Measurements from ENCODE around the gene MIEN1. TPM values are rescaled to one million over a fixed set of nuclear protein-coding genes. Genes with fewer than 3 reads are reported as not detected.

Gene MIEN1
- total RNA-seq, 1 donor from 2014 or later: 26.6 TPM

DNA sequence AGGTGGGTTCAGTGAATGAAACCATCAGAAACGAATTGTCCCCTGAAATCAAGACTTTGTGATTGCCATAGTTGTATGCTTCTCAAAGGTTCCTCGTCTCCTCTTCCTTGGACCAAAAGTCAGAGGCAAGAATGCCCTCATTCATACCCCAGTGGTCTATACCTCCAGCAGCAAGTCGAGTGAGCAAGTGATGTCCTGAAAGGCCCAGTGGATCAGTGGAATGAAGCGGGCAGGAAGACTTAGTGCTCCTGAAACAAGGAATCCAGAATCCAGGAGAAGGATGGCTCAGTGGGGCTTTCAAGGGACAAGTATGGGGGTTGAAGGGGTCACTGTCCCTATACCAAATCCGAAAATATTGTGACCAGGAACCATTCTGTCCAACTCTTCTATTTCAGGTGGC, 35.7 kb downstream of the MIEN1 start:
- DNase-seq (ENCODE audit: low read depth) (no peak), FAIRE-seq (no peak)
- Histone ChIP-seq H3K4me3 (ENCODE audit: low read depth, low read length) (no peak overlapping the region), H3K36me3 (ENCODE audit: control insufficient read depth, insufficient read depth, low read length) (peaks cover 1% of the 10 kb centered on the region), H3K27me3 (ENCODE audit: control insufficient read depth, insufficient read depth, low read length) (no peaks in the 10 kb centered on the region)
- TF ChIP-seq CTCF (IDR thresholded peaks at IDR 0.05; ENCODE audit: insufficient read depth, low read length, severe bottlenecking): no peak

DNA sequence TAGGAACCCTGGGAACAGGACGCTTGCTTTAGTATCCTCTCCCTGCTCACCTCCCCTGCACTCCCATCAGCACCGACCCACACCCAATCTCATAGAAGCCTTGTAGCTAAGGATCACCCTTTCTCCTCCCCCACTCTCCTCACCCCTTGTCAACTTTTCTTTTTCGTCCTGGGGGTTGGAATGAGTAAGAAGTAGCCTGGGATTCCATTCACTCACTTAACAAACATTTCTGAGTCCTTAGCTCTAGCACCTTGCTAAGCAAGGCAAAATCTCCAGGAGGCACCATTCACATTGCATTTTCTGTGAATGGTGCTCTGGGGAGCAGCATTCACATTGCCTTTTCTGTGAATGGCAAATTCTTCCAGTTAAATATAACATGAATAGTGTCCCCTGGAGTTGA, 41.4 kb downstream of the MIEN1 start:
- FAIRE-seq: no peak
- H3K4me3 ChIP-seq (ENCODE audit: low read depth, low read length): peak overlapping the region; percentile 48

DNA sequence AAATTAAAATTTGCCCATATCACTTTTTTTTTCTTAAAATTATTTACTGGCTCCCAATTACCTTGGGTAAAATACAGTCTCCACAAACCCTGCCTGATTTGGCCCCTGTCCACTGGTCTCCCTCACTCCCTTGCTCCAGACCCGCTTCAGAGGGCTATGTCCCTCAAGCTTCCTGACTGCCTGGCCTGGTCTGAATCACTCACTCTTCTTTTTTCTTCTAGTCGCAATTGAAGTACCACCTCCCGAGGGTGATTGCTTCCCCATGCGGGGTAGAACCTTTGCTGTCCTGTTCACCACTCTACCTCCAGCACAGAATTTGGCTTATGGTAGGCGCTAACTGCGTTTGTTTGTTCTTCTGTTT, 41.9 kb downstream of the MIEN1 start:
- no peak for FAIRE-seq
- peak overlapping the region; percentile 48 for H3K4me3 ChIP-seq (ENCODE audit: low read depth, low read length)
- TF ChIP-seq CTCF (IDR thresholded peaks at IDR 0.05; ENCODE audit: insufficient read depth, low read length, severe bottlenecking): no peak
- H3K27me3 ChIP-seq (ENCODE audit: control insufficient read depth, insufficient read depth, low read length): no peaks in the 10 kb centered on the region
- no peak for DNase-seq (ENCODE audit: low read depth)
- peaks cover 3% of the 10 kb centered on the region for H3K36me3 ChIP-seq (ENCODE audit: control insufficient read depth, insufficient read depth, low read length)

More for the DNA sequence above, 41.4 kb downstream of the MIEN1 start:
- H3K36me3 ChIP-seq (ENCODE audit: control insufficient read depth, insufficient read depth, low read length): peaks cover 2% of the 10 kb centered on the region
- DNase-seq (ENCODE audit: low read depth): no peak
- H3K27me3 ChIP-seq (ENCODE audit: control insufficient read depth, insufficient read depth, low read length): no peaks in the 10 kb centered on the region
- no peak for TF ChIP-seq CTCF (IDR thresholded peaks at IDR 0.05; ENCODE audit: insufficient read depth, low read length, severe bottlenecking)

DNA sequence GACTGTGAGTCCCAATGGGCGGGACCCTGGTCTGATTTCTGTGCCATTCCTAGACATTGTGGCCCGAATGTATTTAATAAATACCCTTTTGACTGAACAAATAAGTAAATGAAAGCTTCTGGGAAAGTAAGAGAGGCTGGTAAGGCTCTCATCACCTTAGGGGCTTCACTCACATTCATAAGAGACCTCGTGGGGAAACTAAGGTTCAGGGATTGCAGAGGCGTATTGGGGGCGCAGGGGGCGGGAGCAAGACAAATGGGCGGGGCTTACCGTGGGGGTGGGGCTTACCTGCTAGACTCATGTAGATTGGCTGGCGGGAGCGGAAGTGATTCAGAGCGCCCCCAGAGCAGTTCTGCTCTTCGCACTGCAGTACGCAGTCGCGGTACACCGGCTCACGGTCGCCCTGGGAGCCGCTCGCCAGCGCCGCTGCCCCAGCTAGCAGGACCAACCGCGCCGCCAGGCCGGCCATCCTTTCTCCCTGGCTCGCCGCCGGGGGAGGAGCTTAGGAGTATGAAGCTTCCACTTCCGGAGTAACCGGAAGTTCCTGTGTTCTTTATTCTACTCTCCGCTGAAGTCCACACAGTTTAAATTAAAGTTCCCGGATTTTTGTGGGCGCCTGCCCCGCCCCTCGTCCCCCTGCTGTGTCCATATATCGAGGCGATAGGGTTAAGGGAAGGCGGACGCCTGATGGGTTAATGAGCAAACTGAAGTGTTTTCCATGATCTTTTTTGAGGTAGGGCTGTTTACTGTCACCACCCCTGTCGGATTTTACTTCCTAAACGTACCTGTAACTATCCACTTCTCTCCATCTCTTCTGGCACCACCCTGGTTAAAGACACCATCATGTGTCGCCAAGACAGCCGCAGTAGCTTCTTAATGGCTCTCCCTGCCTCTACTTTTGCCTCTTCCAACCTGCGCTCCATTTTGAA, 42.5 kb downstream of the MIEN1 start, which contains the start of gene PGAP3:
Gene PGAP3 (minus strand): TSS at position 512 of the 929 bp plus-strand sequence. CDS start 43 bp downstream, at position 469.
- peaks cover 3% of the 10 kb centered on the region for H3K36me3 ChIP-seq (ENCODE audit: control insufficient read depth, insufficient read depth, low read length)
- peak within 1 kb of the TSS; percentile 48 for H3K4me3 ChIP-seq (ENCODE audit: low read depth, low read length)
- peak; percentile 87 for DNase-seq (ENCODE audit: low read depth)
- no peaks in the 10 kb centered on the region for H3K27me3 ChIP-seq (ENCODE audit: control insufficient read depth, insufficient read depth, low read length)
- TF ChIP-seq CTCF (IDR thresholded peaks at IDR 0.05; ENCODE audit: insufficient read depth, low read length, severe bottlenecking): peak; percentile 5
- FAIRE-seq: no peak

- H3K4me3 ChIP-seq (ENCODE audit: low read depth, low read length): peak overlapping the region; percentile 48
- no peaks in the 10 kb centered on the region for H3K27me3 ChIP-seq (ENCODE audit: control insufficient read depth, insufficient read depth, low read length)
- peaks cover 3% of the 10 kb centered on the region for H3K36me3 ChIP-seq (ENCODE audit: control insufficient read depth, insufficient read depth, low read length)
- FAIRE-seq (no peak), DNase-seq (ENCODE audit: low read depth) (no peak)
- no peak for TF ChIP-seq CTCF (IDR thresholded peaks at IDR 0.05; ENCODE audit: insufficient read depth, low read length, severe bottlenecking)
Observed at GRCh38 chr17:39687101-39687545, 43.2 kb downstream of the MIEN1 start.

Measured in bronchial epithelial cell (primary cell).